GM12891 (cell line): ENCODE data around the gene TMEM37.

ENCODE experiments used
- DNase-seq: peaks from one replicate; pipeline ENCODE4 v3.0.0; 2011; ENCODE audit warnings: low spot score; ENCODE audit not compliant: insufficient read length
- FAIRE-seq: peaks from 2 replicates; lab custom pipeline; 2011; peaks lifted over from hg19 to GRCh38; lab: Jason Lieb, UNC
- PAX5 ChIP-seq: IDR thresholded peaks from 2 replicates; pipeline ENCODE4 v1.6.1; 2011; ENCODE audit warnings: low read length, moderate library complexity, mild to moderate bottlenecking; ENCODE audit not compliant: insufficient read depth, severe bottlenecking
- POLR2A ChIP-seq: IDR thresholded peaks from 2 replicates; pipeline ENCODE4 v1.6.1; 2011; ENCODE audit warnings: low read depth, low read length, control low read depth
- POLR2AphosphoS5 ChIP-seq: IDR thresholded peaks from 2 replicates; pipeline ENCODE4 v1.6.1; 2011; ENCODE audit warnings: low read depth, low read length, control low read depth
- POU2F2 ChIP-seq: IDR thresholded peaks from 2 replicates; pipeline ENCODE4 v1.6.1; 2011; ENCODE audit warnings: low read depth, mild to moderate bottlenecking, control low read depth, low read length, moderate library complexity
- SPI1 ChIP-seq: IDR thresholded peaks from 2 replicates; pipeline ENCODE4 v1.6.1; 2011; ENCODE audit warnings: low read depth, low read length, control low read depth
- TAF1 ChIP-seq: IDR thresholded peaks from 2 replicates; pipeline ENCODE4 v1.6.1; 2011; ENCODE audit warnings: low read depth, low read length, control low read depth

The TMEM37 gene

DNA sequence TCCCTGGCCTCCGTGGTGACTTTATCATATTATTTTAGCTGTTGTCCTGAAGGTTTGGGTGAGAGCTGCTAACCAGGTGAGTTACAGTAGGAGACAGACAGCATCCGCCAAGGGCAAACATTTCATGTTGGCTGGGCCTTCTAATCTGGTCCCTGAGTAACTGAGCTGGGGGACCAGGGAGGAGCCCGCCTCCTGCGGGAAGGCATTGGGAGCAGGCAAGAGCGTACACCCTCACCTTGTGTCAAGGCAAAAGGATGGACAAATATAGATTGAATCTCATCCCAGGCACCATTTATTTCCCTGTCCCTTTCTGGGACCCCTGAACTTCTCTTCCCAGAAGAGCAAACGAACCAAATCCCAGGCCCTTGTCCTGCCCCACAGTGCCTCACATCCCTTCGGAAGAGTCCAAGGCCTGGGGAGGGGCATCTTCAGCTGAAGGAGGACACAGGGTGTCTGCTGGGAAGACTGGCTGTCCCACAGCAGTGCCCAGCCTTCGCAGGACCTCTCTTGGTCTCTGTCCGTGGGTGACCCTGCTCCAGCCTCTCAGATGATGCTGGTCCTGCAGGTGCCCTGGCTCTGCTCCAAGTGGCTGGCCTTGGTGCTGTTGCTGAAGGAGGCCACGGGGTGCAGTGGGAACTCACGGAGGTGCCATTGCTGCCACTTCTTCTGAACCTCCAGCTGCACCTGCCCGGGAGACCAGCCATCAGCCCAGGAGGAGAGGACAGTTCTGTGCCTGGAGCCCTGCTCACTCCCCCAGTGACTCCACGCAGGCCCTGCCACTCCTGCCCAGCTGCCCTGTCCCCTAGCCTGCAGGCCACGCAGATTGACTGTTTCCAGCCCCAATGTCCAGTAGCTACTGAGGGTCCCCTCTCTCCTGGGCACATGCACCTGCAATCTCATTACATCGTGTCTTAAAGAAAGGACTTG lies 8.2 kb downstream of the TMEM37 start:
- TF ChIP-seq POU2F2, result no peak
- no peak for TF ChIP-seq POLR2AphosphoS5
- no peak for TF ChIP-seq PAX5
- TF ChIP-seq SPI1, result no peak
- TF ChIP-seq POLR2A, result no peak
- no peak for TF ChIP-seq TAF1
- DNase-seq (no peak), FAIRE-seq (no peak)

DNA sequence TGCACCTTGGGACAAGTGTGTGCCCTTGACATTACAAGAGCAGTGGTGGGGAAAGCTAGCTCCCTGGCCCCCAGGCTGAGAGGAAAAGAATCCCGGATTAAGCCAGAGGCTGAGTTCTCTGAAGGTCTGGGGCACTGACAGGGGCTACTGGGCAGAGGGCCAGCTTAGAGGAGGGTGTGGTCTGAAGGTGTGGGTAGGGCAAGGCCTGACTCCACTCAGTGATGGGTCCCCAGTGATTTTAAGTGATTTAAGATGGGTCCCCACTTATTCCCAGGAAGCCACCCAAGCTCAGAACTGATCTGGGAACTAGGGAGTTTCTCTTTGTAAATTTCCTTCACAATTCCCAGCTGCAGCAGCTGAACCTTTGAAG lies 8.8 kb downstream of the TMEM37 start:
- TF ChIP-seq POLR2AphosphoS5 (no peak), POLR2A (no peak), POU2F2 (no peak), PAX5 (no peak), TAF1 (no peak), SPI1 (no peak)
- no peak for FAIRE-seq
- no peak for DNase-seq

DNA sequence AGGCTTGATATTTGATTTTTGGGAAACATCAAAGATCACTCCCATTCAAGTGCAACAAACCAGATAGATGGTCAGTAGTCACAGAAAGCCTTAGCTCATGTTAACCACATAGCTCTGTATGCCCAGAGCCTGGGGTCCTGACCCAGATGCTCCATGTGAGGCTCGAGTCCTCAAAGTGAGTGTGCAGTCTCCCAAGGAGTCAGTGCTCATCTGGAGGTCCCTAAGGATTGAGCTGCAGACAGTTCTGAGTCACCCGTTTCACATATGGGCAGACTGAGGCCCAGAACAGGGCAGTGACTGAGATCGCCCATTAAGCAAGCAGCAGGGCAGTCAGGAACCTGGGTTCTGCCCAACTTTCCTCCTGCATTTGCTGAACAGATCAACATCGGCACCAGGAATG lies 9.2 kb downstream of the TMEM37 start:
- DNase-seq (no peak), FAIRE-seq (no peak)
- TF ChIP-seq SPI1, result no peak

DNA sequence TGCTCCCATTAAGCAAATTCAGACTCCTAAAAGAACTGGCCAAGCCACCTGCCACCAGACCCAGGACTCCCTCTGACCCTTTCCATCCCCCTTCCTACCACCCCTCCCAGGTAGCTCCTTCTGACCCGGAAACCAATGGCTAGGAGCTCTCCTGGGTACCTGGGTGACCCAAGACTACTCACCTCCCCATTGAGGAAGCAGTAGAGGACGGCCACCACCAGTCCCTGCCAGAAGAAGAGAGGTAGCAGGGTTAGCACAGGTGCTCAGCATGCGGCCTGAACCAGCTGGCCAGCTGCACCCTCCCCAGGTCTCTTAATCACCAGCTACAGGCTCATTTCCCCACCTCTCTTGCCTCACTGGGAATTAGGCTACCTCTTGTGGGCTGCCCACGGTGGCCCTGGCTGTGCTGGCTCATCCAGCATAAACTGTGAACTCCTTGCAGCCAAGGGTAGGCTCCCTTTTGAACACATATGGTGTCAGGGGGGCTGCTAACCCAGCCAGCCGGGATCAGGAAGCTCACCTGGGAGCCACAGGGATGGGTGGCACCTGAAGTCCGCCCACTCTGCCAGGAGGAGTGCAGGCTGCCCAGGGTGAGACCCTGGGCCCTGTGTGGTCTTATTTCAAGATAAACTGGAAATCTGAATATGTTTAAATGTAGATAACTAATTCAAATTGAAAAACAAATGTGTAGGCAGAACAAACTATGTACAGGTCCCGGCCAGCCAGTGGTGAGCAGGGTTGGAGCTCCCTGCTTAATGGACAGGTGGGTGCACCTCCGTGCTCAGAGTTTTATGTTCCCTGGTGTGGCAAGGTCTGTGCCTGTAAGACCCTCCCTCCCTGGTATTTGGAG lies 9.9 kb downstream of the TMEM37 start:
- TF ChIP-seq PAX5 (no peak), TAF1 (no peak), POLR2A (no peak), SPI1 (no peak), POLR2AphosphoS5 (no peak)
- FAIRE-seq, result no peak
- no peak for DNase-seq

DNA sequence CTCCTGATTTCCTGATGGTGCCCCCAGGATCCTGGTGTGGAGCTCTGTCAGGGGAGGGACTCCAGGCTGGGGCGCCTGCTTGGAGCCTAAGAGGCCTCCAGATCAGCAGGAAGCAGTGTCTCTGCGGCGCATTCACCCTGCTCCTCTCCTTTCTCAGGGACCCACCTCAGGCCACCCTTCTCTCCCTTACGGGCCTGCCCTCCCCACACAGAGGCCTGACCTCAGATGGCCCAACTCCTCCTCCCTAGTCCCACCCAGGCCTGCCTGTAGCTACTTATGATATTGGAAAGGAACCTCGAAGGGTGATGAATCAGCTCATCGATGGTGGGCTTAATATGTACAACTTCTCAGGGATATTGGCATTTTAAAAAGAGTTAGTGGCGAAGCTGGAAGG lies 10.6 kb downstream of the TMEM37 start:
- DNase-seq, result no peak
- no peak for FAIRE-seq
- TF ChIP-seq PAX5 (no peak), POLR2A (no peak), POLR2AphosphoS5 (no peak), TAF1 (no peak), POU2F2 (no peak), SPI1 (no peak)

DNA sequence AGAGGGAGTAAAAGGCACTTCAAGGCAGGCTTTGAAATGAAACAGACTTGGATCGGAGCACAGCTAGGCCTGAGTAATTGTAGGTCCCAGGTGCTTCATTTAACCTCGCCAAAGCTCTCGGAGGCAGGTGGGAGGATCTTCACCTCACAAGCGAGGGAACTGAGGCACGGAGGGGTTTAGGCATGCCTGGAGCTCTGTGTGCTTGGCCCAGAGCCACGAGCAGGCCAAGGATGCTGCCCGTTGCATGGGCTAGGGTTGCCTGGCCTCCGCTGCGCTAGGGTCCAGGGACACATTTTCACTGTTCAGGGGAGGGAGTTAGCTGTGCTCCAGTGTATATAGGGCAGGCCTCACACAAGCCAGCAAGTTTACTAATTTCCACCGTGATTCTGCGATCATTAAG lies 11.2 kb downstream of the TMEM37 start:
- FAIRE-seq (no peak), DNase-seq (no peak)
- TF ChIP-seq POLR2A (no peak), SPI1 (no peak), TAF1 (no peak), POLR2AphosphoS5 (no peak), PAX5 (no peak), POU2F2 (no peak)

DNA sequence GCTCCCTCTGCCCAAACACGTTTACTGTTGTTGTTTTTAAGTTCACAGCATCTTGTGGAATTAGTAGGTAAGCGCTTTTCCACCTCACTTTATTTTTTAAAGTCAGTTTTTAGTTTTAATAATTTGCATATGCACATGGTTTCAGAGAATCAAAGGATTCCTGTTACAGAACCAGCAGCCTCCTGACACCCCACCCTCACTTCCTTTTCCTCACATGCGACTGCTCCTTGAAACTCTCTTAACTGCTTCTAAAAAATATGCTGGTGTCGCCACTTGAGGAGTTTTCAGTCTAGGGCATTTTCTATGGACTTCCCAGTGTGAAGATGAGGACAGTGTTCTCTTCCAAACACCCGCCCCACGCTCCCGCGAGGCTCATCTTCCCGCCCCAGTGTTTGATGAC lies 14.4 kb downstream of the TMEM37 start:
- DNase-seq, result no peak
- no peak for FAIRE-seq
- TF ChIP-seq PAX5 (no peak), TAF1 (no peak), SPI1 (no peak), POLR2A (no peak)

DNA sequence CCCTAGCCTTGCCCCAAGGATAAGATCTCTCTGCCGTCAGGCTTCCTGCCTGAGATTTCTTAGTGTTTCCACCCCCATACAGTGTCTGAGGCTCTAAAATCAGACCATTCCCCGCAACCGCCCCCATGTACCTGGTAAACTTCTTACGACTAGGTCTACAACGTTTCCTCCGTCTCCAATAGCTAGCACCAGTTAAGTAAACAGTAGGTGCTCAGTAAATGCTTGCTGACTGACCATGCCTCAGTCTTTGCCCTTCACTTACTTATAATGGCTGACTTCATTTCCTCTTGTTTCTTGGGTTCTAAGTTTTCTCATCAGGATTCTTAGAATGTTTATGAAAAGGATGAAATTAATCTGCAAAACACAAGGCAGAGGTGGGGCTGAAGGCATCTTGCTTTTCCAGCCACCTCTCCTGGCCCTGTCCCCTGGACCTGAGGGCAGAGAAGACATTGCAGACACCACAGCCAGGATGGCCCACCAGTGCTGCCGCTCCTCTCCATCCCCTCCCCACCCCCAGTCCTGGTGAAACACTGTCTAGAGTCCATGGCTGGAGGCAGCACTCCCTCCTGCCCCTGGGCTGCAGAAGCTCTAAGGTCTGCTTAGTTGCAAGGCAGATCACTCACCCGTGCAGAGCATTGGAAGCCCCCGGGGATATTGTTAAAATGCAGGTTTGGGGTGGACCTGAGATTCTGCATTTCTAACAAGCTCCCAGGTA lies 16.9 kb downstream of the TMEM37 start:
- TF ChIP-seq TAF1 (no peak), PAX5 (no peak), POLR2A (no peak), SPI1 (no peak), POLR2AphosphoS5 (no peak), POU2F2 (no peak)
- FAIRE-seq (no peak), DNase-seq (no peak)

DNA sequence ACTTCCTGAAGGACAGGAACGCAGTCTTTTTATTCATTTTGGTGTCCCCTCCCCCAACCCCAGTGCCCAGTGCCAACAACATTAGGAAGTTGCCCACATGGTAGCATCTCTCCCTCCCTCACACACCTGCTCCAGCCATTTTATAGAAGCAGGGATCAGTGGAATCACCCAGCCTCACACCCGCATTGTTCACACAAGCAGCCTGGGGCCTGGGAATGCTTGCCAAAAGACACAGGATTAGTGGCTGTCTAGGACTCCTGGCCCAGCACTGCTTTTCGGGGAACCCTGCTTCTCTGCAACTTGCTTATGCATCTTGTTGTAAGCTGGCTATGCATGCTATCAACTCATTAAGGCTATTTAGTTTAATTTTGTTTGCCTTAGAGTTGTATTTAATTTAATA lies 17.9 kb downstream of the TMEM37 start:
- DNase-seq (no peak), FAIRE-seq (no peak)
- no peak for TF ChIP-seq SPI1
- TF ChIP-seq POLR2A, result no peak
- no peak for TF ChIP-seq POU2F2
- TF ChIP-seq POLR2AphosphoS5, result no peak
- TF ChIP-seq TAF1, result no peak
- TF ChIP-seq PAX5, result no peak
